ENCODE results near the gene CTPS1.
A peak's percentile ranks its signal among the peaks of the same experiment; 100 is the strongest.

Gene CTPS1

GRCh38 chr1:41021526-41022308 is 42.2 kb downstream of the CTPS1 start, which contains the start of gene SLFNL1:
Gene SLFNL1, minus strand, starts transcription at chr1:41021725. Its CDS starts 1,065 bp downstream, at chr1:41020660.
- Histone ChIP-seq H2AFZ (ENCODE audit: low read depth, low read length) (no peak within 1 kb of the TSS), H3K23ac (ENCODE audit: low read length in 2 of 2) (peak within 1 kb of the TSS in 1 of 2 experiments; percentile 36), H3K4ac (ENCODE audit: low read depth in 1 of 2, low read length in 2 of 2) (peak within 1 kb of the TSS in 1 of 2 experiments; percentile 7), H3K9me3 (ENCODE audit: control insufficient read depth, low read length) (no peaks in the 10 kb centered on the region), H2BK5ac (ENCODE audit: low read depth, low read length, poor library complexity, severe bottlenecking) (no peak within 1 kb of the TSS), H3K4me2 (ENCODE audit: low read length, poor library complexity, severe bottlenecking) (no peak within 1 kb of the TSS), H3K27ac (ENCODE audit: low read length, poor library complexity, severe bottlenecking) (no peak within 1 kb of the TSS), H4K91ac (ENCODE audit: low read length) (no peak within 1 kb of the TSS), H3K4me1 (ENCODE audit: control insufficient read depth, insufficient read depth, low read depth, low read length) (peaks cover 11% of the 10 kb centered on the region), H4K8ac (ENCODE audit: low read length) (peak within 1 kb of the TSS; percentile 48), H2BK12ac (ENCODE audit: low read length in 2 of 2) (peak within 1 kb of the TSS in 1 of 2 experiments; percentile 21), H2BK15ac (ENCODE audit: low read depth, poor library complexity, severe bottlenecking) (no peak within 1 kb of the TSS), H3K18ac (ENCODE audit: low read depth in 1 of 2, low read length in 2 of 2) (peak within 1 kb of the TSS in 1 of 2 experiments; percentile 42), H3K36me3 (ENCODE audit: control insufficient read depth in 1 of 2, insufficient read depth in 2 of 2, low read depth in 1 of 2, low read length in 2 of 2) (peaks cover 8 to 42% of the 10 kb centered on the region in 2 experiments), H3K9ac (ENCODE audit: low read length) (no peak within 1 kb of the TSS), H2BK120ac (ENCODE audit: low read depth, low read length) (peak within 1 kb of the TSS; percentile 9), H3K27me3 (ENCODE audit: control insufficient read depth in 1 of 2, insufficient read depth in 1 of 2, low read length in 2 of 2) (no peaks in the 10 kb centered on the region), H2AK5ac (ENCODE audit: low read length, severe bottlenecking) (no peak within 1 kb of the TSS), H3K14ac (ENCODE audit: low read length in 2 of 2) (no peak within 1 kb of the TSS), H3K4me3 (ENCODE audit: insufficient read depth in 1 of 2, low read depth in 1 of 2, low read length in 2 of 2) (no peak within 1 kb of the TSS), H3K79me1 (replicated peaks; ENCODE audit: low read length, poor library complexity, severe bottlenecking) (no peaks in the 10 kb centered on the region)
- 56% methylated on average over 12 of the region's 12 CpGs for WGBS
- DNase-seq: peak; percentile 53

- peaks cover 10 to 41% of the 10 kb centered on the region in 2 experiments for H3K36me3 ChIP-seq (ENCODE audit: control insufficient read depth in 1 of 2, insufficient read depth in 2 of 2, low read depth in 1 of 2, low read length in 2 of 2)
- H3K23ac ChIP-seq (ENCODE audit: low read length in 2 of 2): no peak overlapping the region
- H2AK5ac ChIP-seq (ENCODE audit: low read length, severe bottlenecking): no peak overlapping the region
- no peak overlapping the region for H3K14ac ChIP-seq (ENCODE audit: low read length in 2 of 2)
- H4K8ac ChIP-seq (ENCODE audit: low read length): no peak overlapping the region
- H3K27me3 ChIP-seq (ENCODE audit: control insufficient read depth in 1 of 2, insufficient read depth in 1 of 2, low read length in 2 of 2): no peaks in the 10 kb centered on the region
- no peak overlapping the region for H3K27ac ChIP-seq (ENCODE audit: low read length, poor library complexity, severe bottlenecking)
- H4K91ac ChIP-seq (ENCODE audit: low read length): no peak overlapping the region
- no peak overlapping the region for H3K4ac ChIP-seq (ENCODE audit: low read depth in 1 of 2, low read length in 2 of 2)
- no peak overlapping the region for H3K4me3 ChIP-seq (ENCODE audit: insufficient read depth in 1 of 2, low read depth in 1 of 2, low read length in 2 of 2)
- H3K18ac ChIP-seq (ENCODE audit: low read depth in 1 of 2, low read length in 2 of 2): no peak overlapping the region
- H2AFZ ChIP-seq (ENCODE audit: low read depth, low read length): no peak overlapping the region
- peaks cover 11% of the 10 kb centered on the region for H3K4me1 ChIP-seq (ENCODE audit: control insufficient read depth, insufficient read depth, low read depth, low read length)
- peak overlapping the region in 1 of 2 experiments; percentile 16 for H2BK12ac ChIP-seq (ENCODE audit: low read length in 2 of 2)
- H3K9me3 ChIP-seq (ENCODE audit: control insufficient read depth, low read length): no peaks in the 10 kb centered on the region
- no peak overlapping the region for H2BK15ac ChIP-seq (ENCODE audit: low read depth, poor library complexity, severe bottlenecking)
- WGBS: 98% methylated on average over 10 of the region's 10 CpGs
- no peak for DNase-seq
- no peak overlapping the region for H2BK120ac ChIP-seq (ENCODE audit: low read depth, low read length)
- no peak overlapping the region for H3K9ac ChIP-seq (ENCODE audit: low read length)
- no peaks in the 10 kb centered on the region for H3K79me1 ChIP-seq (replicated peaks; ENCODE audit: low read length, poor library complexity, severe bottlenecking)
- H2BK5ac ChIP-seq (ENCODE audit: low read depth, low read length, poor library complexity, severe bottlenecking): no peak overlapping the region
- H3K4me2 ChIP-seq (ENCODE audit: low read length, poor library complexity, severe bottlenecking): no peak overlapping the region
Observed at GRCh38 chr1:41022424-41022823, 42.9 kb downstream of the CTPS1 start.

DNA sequence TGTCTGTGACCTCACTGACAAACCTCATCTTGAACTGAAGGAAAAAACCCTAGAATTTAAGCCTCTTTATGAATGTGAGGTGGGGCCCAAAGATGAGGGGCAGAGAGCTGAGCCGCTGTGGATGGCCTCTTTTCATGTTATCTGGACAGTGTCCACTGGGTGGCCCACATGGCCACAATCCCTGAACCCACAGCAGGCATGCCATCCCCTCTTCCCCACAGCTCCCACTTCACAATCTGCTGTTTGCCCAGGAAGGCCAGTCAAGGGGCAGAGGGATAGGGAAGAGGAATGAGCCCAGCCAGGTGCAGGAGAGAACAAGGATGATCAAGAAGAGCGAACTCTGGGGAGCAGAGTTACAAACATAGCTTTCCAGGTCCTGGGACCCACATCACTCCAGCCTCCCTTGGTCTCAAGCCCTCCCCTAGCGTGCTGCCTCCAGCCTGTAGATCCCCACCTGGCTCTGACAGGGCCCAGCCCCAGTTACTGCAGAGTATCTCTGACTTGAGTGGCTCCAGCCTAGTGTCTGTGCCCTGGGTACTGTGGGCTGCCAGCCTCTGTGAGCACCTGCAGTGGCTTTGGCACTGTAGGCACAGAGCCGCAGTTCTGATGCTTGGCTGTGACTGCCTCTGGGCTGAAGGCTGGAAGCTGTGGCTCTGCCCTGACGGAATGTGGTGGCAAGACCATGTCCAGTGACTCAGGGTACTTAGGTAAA is 43.9 kb downstream of the CTPS1 start:
- no peak overlapping the region for H2BK5ac ChIP-seq (ENCODE audit: low read depth, low read length, poor library complexity, severe bottlenecking)
- H3K27ac ChIP-seq (ENCODE audit: low read length, poor library complexity, severe bottlenecking): no peak overlapping the region
- no peak overlapping the region for H3K4ac ChIP-seq (ENCODE audit: low read depth in 1 of 2, low read length in 2 of 2)
- peaks cover 14 to 41% of the 10 kb centered on the region in 2 experiments for H3K36me3 ChIP-seq (ENCODE audit: control insufficient read depth in 1 of 2, insufficient read depth in 2 of 2, low read depth in 1 of 2, low read length in 2 of 2)
- H3K4me3 ChIP-seq (ENCODE audit: insufficient read depth in 1 of 2, low read depth in 1 of 2, low read length in 2 of 2): no peak overlapping the region
- H4K8ac ChIP-seq (ENCODE audit: low read length): no peak overlapping the region
- H3K9ac ChIP-seq (ENCODE audit: low read length): no peak overlapping the region
- no peak overlapping the region for H2AK5ac ChIP-seq (ENCODE audit: low read length, severe bottlenecking)
- no peaks in the 10 kb centered on the region for H3K79me1 ChIP-seq (replicated peaks; ENCODE audit: low read length, poor library complexity, severe bottlenecking)
- H2AFZ ChIP-seq (ENCODE audit: low read depth, low read length): no peak overlapping the region
- H3K18ac ChIP-seq (ENCODE audit: low read depth in 1 of 2, low read length in 2 of 2): no peak overlapping the region
- H2BK15ac ChIP-seq (ENCODE audit: low read depth, poor library complexity, severe bottlenecking): no peak overlapping the region
- H3K27me3 ChIP-seq (ENCODE audit: control insufficient read depth in 1 of 2, insufficient read depth in 1 of 2, low read length in 2 of 2): no peaks in the 10 kb centered on the region
- peaks cover 11% of the 10 kb centered on the region for H3K4me1 ChIP-seq (ENCODE audit: control insufficient read depth, insufficient read depth, low read depth, low read length)
- no peak overlapping the region for H3K23ac ChIP-seq (ENCODE audit: low read length in 2 of 2)
- peak overlapping the region; percentile 7 for H4K91ac ChIP-seq (ENCODE audit: low read length)
- no peak overlapping the region for H2BK120ac ChIP-seq (ENCODE audit: low read depth, low read length)
- 98% methylated on average over 5 of the region's 5 CpGs for WGBS
- H3K4me2 ChIP-seq (ENCODE audit: low read length, poor library complexity, severe bottlenecking): no peak overlapping the region
- no peaks in the 10 kb centered on the region for H3K9me3 ChIP-seq (ENCODE audit: control insufficient read depth, low read length)
- DNase-seq: peak; percentile 26
- H2BK12ac ChIP-seq (ENCODE audit: low read length in 2 of 2): no peak overlapping the region
- no peak overlapping the region for H3K14ac ChIP-seq (ENCODE audit: low read length in 2 of 2)

- no peaks in the 10 kb centered on the region for H3K27me3 ChIP-seq (ENCODE audit: control insufficient read depth in 1 of 2, insufficient read depth in 1 of 2, low read length in 2 of 2)
- no peak overlapping the region for H3K23ac ChIP-seq (ENCODE audit: low read length in 2 of 2)
- H3K9ac ChIP-seq (ENCODE audit: low read length): no peak overlapping the region
- no peaks in the 10 kb centered on the region for H3K9me3 ChIP-seq (ENCODE audit: control insufficient read depth, low read length)
- no peak overlapping the region for H3K18ac ChIP-seq (ENCODE audit: low read depth in 1 of 2, low read length in 2 of 2)
- H3K27ac ChIP-seq (ENCODE audit: low read length, poor library complexity, severe bottlenecking): no peak overlapping the region
- no peak overlapping the region for H2BK15ac ChIP-seq (ENCODE audit: low read depth, poor library complexity, severe bottlenecking)
- H2BK120ac ChIP-seq (ENCODE audit: low read depth, low read length): no peak overlapping the region
- H2BK5ac ChIP-seq (ENCODE audit: low read depth, low read length, poor library complexity, severe bottlenecking): no peak overlapping the region
- H3K14ac ChIP-seq (ENCODE audit: low read length in 2 of 2): no peak overlapping the region
- H3K4ac ChIP-seq (ENCODE audit: low read depth in 1 of 2, low read length in 2 of 2): no peak overlapping the region
- no peaks in the 10 kb centered on the region for H3K79me1 ChIP-seq (replicated peaks; ENCODE audit: low read length, poor library complexity, severe bottlenecking)
- H2AK5ac ChIP-seq (ENCODE audit: low read length, severe bottlenecking): no peak overlapping the region
- no peak overlapping the region for H2AFZ ChIP-seq (ENCODE audit: low read depth, low read length)
- H3K4me3 ChIP-seq (ENCODE audit: insufficient read depth in 1 of 2, low read depth in 1 of 2, low read length in 2 of 2): no peak overlapping the region
- 90% methylated on average over 2 of the region's 2 CpGs for WGBS
- H3K36me3 ChIP-seq (ENCODE audit: control insufficient read depth in 1 of 2, insufficient read depth in 2 of 2, low read depth in 1 of 2, low read length in 2 of 2): peaks cover 19 to 38% of the 10 kb centered on the region in 2 experiments
- H4K8ac ChIP-seq (ENCODE audit: low read length): no peak overlapping the region
- H4K91ac ChIP-seq (ENCODE audit: low read length): no peak overlapping the region
- peaks cover 11% of the 10 kb centered on the region for H3K4me1 ChIP-seq (ENCODE audit: control insufficient read depth, insufficient read depth, low read depth, low read length)
- H2BK12ac ChIP-seq (ENCODE audit: low read length in 2 of 2): no peak overlapping the region
- no peak for DNase-seq
- H3K4me2 ChIP-seq (ENCODE audit: low read length, poor library complexity, severe bottlenecking): no peak overlapping the region
Observed at GRCh38 chr1:41024953-41025352, 45.5 kb downstream of the CTPS1 start.

Measured in mesenchymal stem cell (in vitro differentiated cells and primary cell).